Skeletal muscle tissue (tissue), 1 donor: ENCODE measurements around the gene ZAR1. TPM values are rescaled to one million over a fixed set of nuclear protein-coding genes. Genes with fewer than 3 reads are reported as not detected.

ENCODE experiments used
- total RNA-seq: library from RNA; depleted of rRNA; stranded (reverse); fragments of >200 nt; gene quantifications from one replicate; pipeline ENCODE4 v1.2.3, GENCODE V29; 2014

ZAR1 gene
- total RNA-seq, 1 donor from 2014 or later = not detected

Other genes with a start within 250 kb of the ZAR1 start
- 0.52 TPM for gene TEC, start 220.4 kb upstream of the ZAR1 start, total RNA-seq
- gene SLAIN2, start 148.7 kb upstream of the ZAR1 start, total RNA-seq = 53.8 TPM
- gene SLC10A4, start 6.9 kb upstream of the ZAR1 start, total RNA-seq = 2.6 TPM